GM12891 (cell line): ENCODE results near the gene PROSER3.

ENCODE experiments used
- PAX5 ChIP-seq: IDR thresholded peaks from 2 replicates; pipeline ENCODE4 v1.6.1; 2011; ENCODE audit warnings: low read length, moderate library complexity, mild to moderate bottlenecking; ENCODE audit not compliant: insufficient read depth, severe bottlenecking
- POLR2A ChIP-seq: IDR thresholded peaks from 2 replicates; pipeline ENCODE4 v1.6.1; 2011; ENCODE audit warnings: low read depth, low read length, control low read depth
- POLR2AphosphoS5 ChIP-seq: IDR thresholded peaks from 2 replicates; pipeline ENCODE4 v1.6.1; 2011; ENCODE audit warnings: low read depth, low read length, control low read depth
- TAF1 ChIP-seq: IDR thresholded peaks from 2 replicates; pipeline ENCODE4 v1.6.1; 2011; ENCODE audit warnings: low read depth, low read length, control low read depth

DNA sequence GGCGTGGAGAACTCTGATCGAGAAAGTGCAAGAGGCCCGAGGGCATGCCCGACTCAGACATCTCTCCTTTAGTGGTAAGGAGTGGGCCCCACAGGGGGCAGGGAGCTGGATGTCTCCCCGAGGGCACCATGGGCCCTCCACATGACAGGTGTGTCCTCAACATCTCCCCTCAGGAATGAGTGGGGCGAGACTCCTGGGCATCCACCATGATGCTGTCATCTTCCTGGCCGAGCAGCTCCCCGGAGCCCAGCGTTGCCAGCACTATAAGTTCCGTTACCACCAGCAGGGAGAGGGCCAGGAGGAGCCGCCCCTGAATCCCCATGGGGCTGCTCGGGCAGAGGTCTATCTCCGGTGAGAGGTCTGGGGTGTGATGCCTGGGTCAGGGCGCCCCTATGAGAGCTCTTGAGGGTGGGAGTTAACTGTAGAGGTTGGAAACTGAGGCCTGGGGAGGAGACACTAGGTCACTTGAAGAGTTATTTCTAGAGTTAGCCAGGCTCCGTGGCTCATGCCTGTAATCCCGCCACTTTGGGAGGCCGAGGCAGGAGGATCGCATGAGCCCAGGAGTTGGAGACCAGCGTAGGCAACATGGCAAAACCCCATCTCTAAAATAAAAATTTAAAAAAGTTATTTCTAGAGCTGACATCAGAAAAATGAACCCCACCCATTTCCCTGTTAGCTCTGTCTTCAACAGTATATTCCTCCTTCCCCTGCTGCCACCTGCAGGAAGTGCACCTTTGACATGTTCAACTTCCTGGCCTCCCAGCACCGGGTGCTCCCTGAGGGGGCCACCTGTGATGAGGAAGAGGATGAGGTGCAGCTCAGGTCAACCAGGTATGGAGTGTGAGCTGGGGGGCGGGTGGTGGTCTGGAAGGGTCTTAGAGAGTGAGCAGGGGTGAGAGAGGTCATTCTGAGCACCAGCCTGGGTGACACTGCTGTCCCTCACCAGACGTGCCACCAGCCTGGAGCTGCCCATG is 20.8 kb upstream of the PROSER3 start:
- TF ChIP-seq POLR2A (0 out of 2 replicates have a peak, but pooled peaks have one; percentile 20), TAF1 (no peak), POLR2AphosphoS5 (no peak), PAX5 (no peak)
